ENCODE measurements around the gene SCG5. TPM values are rescaled to one million over a fixed set of nuclear protein-coding genes. Genes with fewer than 3 reads are reported as not detected.

Gene SCG5
- total RNA-seq, 4 donors from 2014 or later = not detected

GRCh38 chr15:32649342-32649741, 7.8 kb downstream of the SCG5 start:
- TF ChIP-seq EP300 (IDR thresholded peaks at IDR 0.05) (no peak), POLR2AphosphoS5 (IDR thresholded peaks at IDR 0.05) (no peak), POLR2A (IDR thresholded peaks at IDR 0.05) (no peak), CTCF (IDR thresholded peaks at IDR 0.05) (no peak)
- 62% methylated on average over 5 of the region's 5 CpGs for WGBS
- no peaks in the 10 kb centered on the region for H3K9me3 ChIP-seq

GRCh38 chr15:32651229-32651837, 9.8 kb downstream of the SCG5 start:
- Histone ChIP-seq H3K4me3 (no peak overlapping the region), H3K9me3 (no peaks in the 10 kb centered on the region), H3K36me3 (no peaks in the 10 kb centered on the region), H3K4me1 (no peaks in the 10 kb centered on the region), H3K27ac (no peak overlapping the region), H3K27me3 (no peaks in the 10 kb centered on the region)
- no peak for TF ChIP-seq EP300 (IDR thresholded peaks at IDR 0.05)
- TF ChIP-seq POLR2AphosphoS5 (IDR thresholded peaks at IDR 0.05) = no peak
- no peak for TF ChIP-seq POLR2A (IDR thresholded peaks at IDR 0.05)
- TF ChIP-seq CTCF (IDR thresholded peaks at IDR 0.05) = peak; percentile 41 to 93
- WGBS = 43% methylated on average over 6 of the region's 6 CpGs
- DNase-seq (ENCODE audit: low spot score in 2 of 2) = no peak

More at GRCh38 chr15:32649342-32649741, 7.8 kb downstream of the SCG5 start:
- H3K4me3 ChIP-seq = no peak overlapping the region
- no peak overlapping the region for H3K27ac ChIP-seq
- no peaks in the 10 kb centered on the region for H3K36me3 ChIP-seq
- no peaks in the 10 kb centered on the region for H3K4me1 ChIP-seq
- no peaks in the 10 kb centered on the region for H3K27me3 ChIP-seq
- no peak for DNase-seq (ENCODE audit: low spot score in 2 of 2)

- DNase-seq (ENCODE audit: low spot score in 2 of 2) = no peak
- Histone ChIP-seq H3K9me3 (no peaks in the 10 kb centered on the region), H3K4me1 (no peaks in the 10 kb centered on the region), H3K27ac (no peak overlapping the region), H3K36me3 (no peaks in the 10 kb centered on the region), H3K4me3 (no peak overlapping the region), H3K27me3 (no peaks in the 10 kb centered on the region)
- WGBS = 73% methylated on average over 3 of the region's 3 CpGs
- no peak for TF ChIP-seq CTCF (IDR thresholded peaks at IDR 0.05)
- no peak for TF ChIP-seq POLR2AphosphoS5 (IDR thresholded peaks at IDR 0.05)
- TF ChIP-seq EP300 (IDR thresholded peaks at IDR 0.05) = no peak
- no peak for TF ChIP-seq POLR2A (IDR thresholded peaks at IDR 0.05)
Observed at GRCh38 chr15:32652178-32652577, 10.7 kb downstream of the SCG5 start.

- Histone ChIP-seq H3K27me3 (no peaks in the 10 kb centered on the region), H3K27ac (no peak overlapping the region), H3K4me1 (peaks cover 7% of the 10 kb centered on the region), H3K9me3 (no peaks in the 10 kb centered on the region), H3K4me3 (no peak overlapping the region), H3K36me3 (no peaks in the 10 kb centered on the region)
- WGBS = 66% methylated on average over 4 of the region's 4 CpGs
- TF ChIP-seq POLR2A (IDR thresholded peaks at IDR 0.05) (no peak), CTCF (IDR thresholded peaks at IDR 0.05) (no peak), POLR2AphosphoS5 (IDR thresholded peaks at IDR 0.05) (no peak), EP300 (IDR thresholded peaks at IDR 0.05) (no peak)
- DNase-seq (ENCODE audit: low spot score in 2 of 2) = no peak
Observed at GRCh38 chr15:32656091-32656490, 14.6 kb downstream of the SCG5 start.

GRCh38 chr15:32656496-32656895, 15.0 kb downstream of the SCG5 start:
- DNase-seq (ENCODE audit: low spot score in 2 of 2) = no peak
- Histone ChIP-seq H3K4me3 (no peak overlapping the region), H3K9me3 (no peaks in the 10 kb centered on the region), H3K4me1 (peaks cover 7% of the 10 kb centered on the region), H3K27ac (no peak overlapping the region), H3K27me3 (no peaks in the 10 kb centered on the region), H3K36me3 (no peaks in the 10 kb centered on the region)
- TF ChIP-seq EP300 (IDR thresholded peaks at IDR 0.05) (no peak), POLR2A (IDR thresholded peaks at IDR 0.05) (no peak), CTCF (IDR thresholded peaks at IDR 0.05) (no peak), POLR2AphosphoS5 (IDR thresholded peaks at IDR 0.05) (no peak)
- WGBS = 89% methylated on average over 9 of the region's 9 CpGs

All from suprapubic skin (tissue), 4 donors.